ENCODE measurements around the gene PPARG. TPM values are rescaled to one million over a fixed set of nuclear protein-coding genes. Genes with fewer than 3 reads are reported as not detected.

Gene PPARG
- total RNA-seq, 4 donors from 2014 or later, result 20.0 to 64.2 (median 29.6) TPM

DNA sequence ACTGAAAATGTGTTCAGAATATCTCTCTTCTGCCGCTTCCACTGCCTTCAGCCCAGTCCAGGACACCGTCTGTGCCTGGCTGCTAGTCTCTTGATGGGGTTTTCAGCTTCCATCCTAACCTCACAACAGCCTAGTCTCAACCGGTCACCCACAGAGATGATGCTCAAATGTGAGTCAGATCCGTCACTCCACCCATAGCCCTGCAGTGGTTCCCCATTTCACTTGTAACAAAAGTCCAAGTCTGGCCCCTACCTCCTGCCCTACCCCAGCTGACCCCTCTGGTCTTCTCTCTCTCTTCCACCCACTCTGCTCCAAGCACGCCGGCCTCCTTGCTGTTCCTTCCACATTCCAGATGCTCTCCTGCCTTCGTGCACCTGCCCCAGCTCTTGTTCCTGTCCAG, 68.1 kb downstream of the PPARG start:
- WGBS, 2 donors, result 87 to 89% methylated on average over 7 of the region's 7 CpGs
- Histone ChIP-seq H3K9me3 (no peaks in the 10 kb centered on the region), H3K27me3 (no peaks in the 10 kb centered on the region), H3K36me3 (no peaks in the 10 kb centered on the region), H3K4me3 (no peak overlapping the region), H3K4me1 (peaks cover 0 to 8% (median 0%) of the 10 kb centered on the region in 4 donors), H3K27ac (no peak overlapping the region)
- DNase-seq (ENCODE audit: low spot score in 2 of 2), result no peak
- TF ChIP-seq, protein P1, sequence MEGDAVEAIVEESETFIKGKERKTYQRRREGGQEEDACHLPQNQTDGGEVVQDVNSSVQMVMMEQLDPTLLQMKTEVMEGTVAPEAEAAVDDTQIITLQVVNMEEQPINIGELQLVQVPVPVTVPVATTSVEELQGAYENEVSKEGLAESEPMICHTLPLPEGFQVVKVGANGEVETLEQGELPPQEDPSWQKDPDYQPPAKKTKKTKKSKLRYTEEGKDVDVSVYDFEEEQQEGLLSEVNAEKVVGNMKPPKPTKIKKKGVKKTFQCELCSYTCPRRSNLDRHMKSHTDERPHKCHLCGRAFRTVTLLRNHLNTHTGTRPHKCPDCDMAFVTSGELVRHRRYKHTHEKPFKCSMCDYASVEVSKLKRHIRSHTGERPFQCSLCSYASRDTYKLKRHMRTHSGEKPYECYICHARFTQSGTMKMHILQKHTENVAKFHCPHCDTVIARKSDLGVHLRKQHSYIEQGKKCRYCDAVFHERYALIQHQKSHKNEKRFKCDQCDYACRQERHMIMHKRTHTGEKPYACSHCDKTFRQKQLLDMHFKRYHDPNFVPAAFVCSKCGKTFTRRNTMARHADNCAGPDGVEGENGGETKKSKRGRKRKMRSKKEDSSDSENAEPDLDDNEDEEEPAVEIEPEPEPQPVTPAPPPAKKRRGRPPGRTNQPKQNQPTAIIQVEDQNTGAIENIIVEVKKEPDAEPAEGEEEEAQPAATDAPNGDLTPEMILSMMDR (IDR thresholded peaks at IDR 0.05), result no peak
- TF ChIP-seq POLR2A (IDR thresholded peaks at IDR 0.05), result no peak
- no peak for TF ChIP-seq EP300 (IDR thresholded peaks at IDR 0.05)

DNA sequence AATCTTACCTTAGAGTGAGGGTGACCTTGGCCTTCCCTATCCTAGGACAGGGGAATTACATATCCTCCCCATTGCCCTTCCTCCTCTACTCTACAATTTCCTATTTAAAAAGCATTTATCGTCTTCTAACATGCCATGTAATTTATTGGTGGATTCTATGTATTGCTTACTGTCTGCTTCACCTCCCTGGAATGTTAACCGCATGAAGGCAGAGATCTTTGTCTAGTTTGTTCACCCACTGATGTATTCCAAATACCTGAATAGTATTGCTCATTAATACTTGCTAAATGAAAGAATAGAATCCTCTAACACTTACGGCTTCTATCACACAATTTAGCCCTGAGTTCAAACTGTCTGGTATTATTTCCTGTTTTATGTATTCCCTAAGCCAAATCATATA, 68.6 kb downstream of the PPARG start:
- 78 to 92% methylated on average over 3 of the region's 3 CpGs for WGBS, 2 donors
- Histone ChIP-seq H3K27me3 (no peaks in the 10 kb centered on the region), H3K4me1 (peaks cover 0 to 7% (median 0%) of the 10 kb centered on the region in 4 donors)

DNA sequence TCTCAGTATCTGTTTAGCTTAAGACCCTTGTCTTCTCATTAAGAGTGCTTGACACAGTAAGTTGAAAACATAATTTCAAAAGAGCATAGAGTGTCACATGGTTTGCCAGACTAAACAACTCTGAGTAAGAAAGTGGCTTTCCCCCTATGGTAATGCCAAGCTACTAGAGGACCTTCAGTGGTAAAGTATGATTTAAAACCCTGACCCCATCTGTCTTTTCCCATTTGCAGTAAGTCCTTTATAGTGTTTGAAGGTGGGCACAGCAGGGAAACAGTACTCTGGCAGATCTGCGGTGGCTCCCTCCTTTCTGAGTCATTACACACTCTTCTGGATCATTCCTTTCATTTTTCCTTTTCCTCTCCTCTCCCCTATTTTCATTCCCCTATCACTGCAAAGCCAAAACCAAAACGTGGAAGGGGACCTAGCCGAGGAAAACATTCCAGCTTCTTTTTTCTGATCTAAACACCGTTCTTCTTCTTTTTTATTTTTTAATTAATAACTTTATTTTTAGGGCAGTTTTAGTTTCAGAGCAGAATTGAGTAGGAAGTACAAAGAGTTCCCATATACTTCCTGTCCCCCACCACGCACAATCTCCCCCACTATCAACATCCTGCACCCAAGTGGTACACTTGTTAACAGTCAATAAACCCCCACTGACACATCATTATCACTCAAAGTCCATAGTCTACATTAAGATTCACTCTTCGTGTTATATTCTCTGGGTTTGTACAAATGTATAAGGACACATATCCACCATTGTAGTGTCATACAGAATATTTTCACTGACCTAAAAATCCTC, 74.7 kb downstream of the PPARG start:
- no peak overlapping the region for H3K4me3 ChIP-seq
- H3K36me3 ChIP-seq, result no peaks in the 10 kb centered on the region
- 52 to 59% methylated on average over 6 of the region's 6 CpGs for WGBS, 2 donors
- H3K4me1 ChIP-seq, result no peaks in the 10 kb centered on the region
- no peak overlapping the region for H3K27ac ChIP-seq
- H3K9me3 ChIP-seq, result no peaks in the 10 kb centered on the region
- no peak for DNase-seq (ENCODE audit: low spot score in 2 of 2)
- no peaks in the 10 kb centered on the region for H3K27me3 ChIP-seq
- no peak for TF ChIP-seq EP300 (IDR thresholded peaks at IDR 0.05)

More for the DNA sequence above, 68.6 kb downstream of the PPARG start:
- no peak for DNase-seq (ENCODE audit: low spot score in 2 of 2)
- H3K36me3 ChIP-seq, result no peaks in the 10 kb centered on the region
- H3K4me3 ChIP-seq, result no peak overlapping the region
- H3K9me3 ChIP-seq, result no peaks in the 10 kb centered on the region
- no peak overlapping the region for H3K27ac ChIP-seq
- TF ChIP-seq, protein P1 (IDR thresholded peaks at IDR 0.05), result no peak

DNA sequence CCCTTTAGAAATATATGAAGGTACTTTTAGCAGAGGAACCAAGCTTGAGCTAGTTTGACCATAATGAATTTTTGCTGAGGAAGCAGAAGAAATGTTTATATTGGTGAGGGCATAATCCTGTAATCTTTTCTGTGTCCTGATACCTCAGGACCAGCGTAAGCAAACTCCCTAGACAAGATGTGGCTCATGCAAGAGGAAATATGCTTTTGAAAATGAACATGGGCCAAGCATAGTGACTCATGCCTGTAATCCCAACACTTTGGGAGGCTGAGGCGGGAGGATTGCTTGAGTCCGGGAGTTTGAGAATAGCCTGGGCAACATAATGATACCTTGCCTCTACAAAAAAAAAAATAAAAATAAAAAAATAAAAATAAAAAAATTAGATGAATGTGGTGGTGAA, 78.5 kb downstream of the PPARG start:
- WGBS, 2 donors, result 88 to 92% methylated on average over 3 of the region's 3 CpGs
- TF ChIP-seq EP300 (IDR thresholded peaks at IDR 0.05), result no peak
- TF ChIP-seq POLR2A (IDR thresholded peaks at IDR 0.05), result no peak
- TF ChIP-seq, protein P1 (IDR thresholded peaks at IDR 0.05), result no peak
- no peaks in the 10 kb centered on the region for H3K9me3 ChIP-seq

DNA sequence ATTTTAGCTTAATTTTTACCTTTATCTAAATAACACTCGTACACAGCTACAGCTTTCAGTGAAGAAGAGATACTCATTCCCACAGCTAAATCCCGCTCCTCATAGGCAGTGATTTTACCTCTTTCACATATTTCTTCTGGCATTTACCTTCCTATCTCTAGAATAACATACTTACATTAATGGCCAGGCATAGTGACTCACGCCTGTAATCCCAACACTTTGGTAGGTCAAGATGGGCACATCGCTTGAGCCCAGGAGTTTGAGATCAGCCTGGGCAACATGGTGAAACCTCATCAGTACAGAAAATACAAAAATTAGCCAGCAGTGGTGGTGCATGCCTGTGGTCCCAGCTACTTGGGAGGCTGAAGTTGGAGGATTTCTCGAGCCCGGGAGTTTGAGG, 80.2 kb downstream of the PPARG start:
- Histone ChIP-seq H3K36me3 (no peaks in the 10 kb centered on the region), H3K27me3 (no peaks in the 10 kb centered on the region), H3K9me3 (no peaks in the 10 kb centered on the region), H3K27ac (no peak overlapping the region), H3K4me1 (no peaks in the 10 kb centered on the region), H3K4me3 (no peak overlapping the region)
- no peak for TF ChIP-seq EP300 (IDR thresholded peaks at IDR 0.05)
- TF ChIP-seq, protein P1 (IDR thresholded peaks at IDR 0.05), result no peak
- TF ChIP-seq POLR2A (IDR thresholded peaks at IDR 0.05), result no peak
- WGBS, 2 donors, result 95% methylated on average over 6 of the region's 6 CpGs
- DNase-seq (ENCODE audit: low spot score in 2 of 2), result no peak

More for the DNA sequence above, 78.5 kb downstream of the PPARG start:
- no peaks in the 10 kb centered on the region for H3K27me3 ChIP-seq
- DNase-seq (ENCODE audit: low spot score in 2 of 2), result no peak
- no peaks in the 10 kb centered on the region for H3K36me3 ChIP-seq
- H3K4me1 ChIP-seq, result no peaks in the 10 kb centered on the region
- no peak overlapping the region for H3K27ac ChIP-seq
- no peak overlapping the region for H3K4me3 ChIP-seq
